D721Med (cell line): ENCODE results near the gene PPIL1.

ENCODE experiments used
- DNase-seq: peaks from one replicate; pipeline ENCODE4 v3.0.0; 2011; ENCODE audit warnings: low spot score; ENCODE audit not compliant: insufficient read length
- FAIRE-seq: peaks from 2 replicates; lab custom pipeline; 2011; peaks lifted over from hg19 to GRCh38; lab: Jason Lieb, UNC
- TF ChIP-seq, protein P1 (sequence below): IDR thresholded peaks from 2 replicates; pipeline ENCODE4 v1.5.1; 2012; ENCODE audit warnings: mild to moderate bottlenecking, control low read depth; ENCODE audit not compliant: insufficient read depth; ENCODE audit errors: missing control alignments

Gene PPIL1

DNA sequence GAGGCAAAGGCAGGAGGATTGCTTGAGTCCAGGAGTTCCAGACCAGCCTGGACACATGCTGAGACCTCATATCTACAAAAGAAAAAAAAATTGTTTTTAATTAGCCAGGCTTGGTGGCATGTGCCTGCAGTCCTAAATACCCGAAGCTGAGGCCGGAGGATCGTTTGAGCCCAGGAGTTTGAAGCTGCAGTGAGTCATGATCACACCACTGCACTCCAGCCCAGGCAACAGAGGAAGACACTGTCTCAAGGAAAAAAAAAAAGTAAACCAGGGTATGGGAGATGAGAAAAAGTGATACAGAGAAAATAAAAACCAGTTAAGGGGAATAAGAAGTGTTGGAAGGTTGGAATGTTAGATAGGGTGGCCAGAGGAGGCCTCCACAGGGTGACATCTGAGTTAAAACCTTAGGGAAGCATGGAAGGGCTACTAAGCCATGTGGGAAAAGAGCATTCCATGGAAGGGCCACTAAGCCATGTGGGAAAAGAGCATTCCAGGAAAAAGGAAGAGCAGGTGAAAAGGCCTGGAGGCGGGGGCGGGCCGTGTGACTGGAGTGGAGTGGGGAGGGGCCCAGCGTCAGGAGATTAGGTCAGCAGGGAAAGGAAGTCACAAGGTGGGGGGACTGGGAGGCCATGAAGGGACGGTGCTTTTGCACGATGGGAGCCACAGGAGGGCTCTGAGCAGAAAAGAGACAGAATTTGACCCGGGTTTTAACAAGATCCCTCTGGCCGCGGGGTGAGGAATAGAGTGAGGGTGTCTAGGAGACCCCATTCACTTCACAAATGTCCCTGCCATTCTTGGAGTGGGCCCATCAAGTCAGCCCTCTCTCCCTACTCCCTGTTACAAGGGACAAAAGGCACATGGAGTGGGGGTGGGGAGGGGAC, 53.7 kb downstream of the PPIL1 start:
- DNase-seq = no peak
- no peak for FAIRE-seq
- TF ChIP-seq, protein P1, sequence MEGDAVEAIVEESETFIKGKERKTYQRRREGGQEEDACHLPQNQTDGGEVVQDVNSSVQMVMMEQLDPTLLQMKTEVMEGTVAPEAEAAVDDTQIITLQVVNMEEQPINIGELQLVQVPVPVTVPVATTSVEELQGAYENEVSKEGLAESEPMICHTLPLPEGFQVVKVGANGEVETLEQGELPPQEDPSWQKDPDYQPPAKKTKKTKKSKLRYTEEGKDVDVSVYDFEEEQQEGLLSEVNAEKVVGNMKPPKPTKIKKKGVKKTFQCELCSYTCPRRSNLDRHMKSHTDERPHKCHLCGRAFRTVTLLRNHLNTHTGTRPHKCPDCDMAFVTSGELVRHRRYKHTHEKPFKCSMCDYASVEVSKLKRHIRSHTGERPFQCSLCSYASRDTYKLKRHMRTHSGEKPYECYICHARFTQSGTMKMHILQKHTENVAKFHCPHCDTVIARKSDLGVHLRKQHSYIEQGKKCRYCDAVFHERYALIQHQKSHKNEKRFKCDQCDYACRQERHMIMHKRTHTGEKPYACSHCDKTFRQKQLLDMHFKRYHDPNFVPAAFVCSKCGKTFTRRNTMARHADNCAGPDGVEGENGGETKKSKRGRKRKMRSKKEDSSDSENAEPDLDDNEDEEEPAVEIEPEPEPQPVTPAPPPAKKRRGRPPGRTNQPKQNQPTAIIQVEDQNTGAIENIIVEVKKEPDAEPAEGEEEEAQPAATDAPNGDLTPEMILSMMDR = no peak

DNA sequence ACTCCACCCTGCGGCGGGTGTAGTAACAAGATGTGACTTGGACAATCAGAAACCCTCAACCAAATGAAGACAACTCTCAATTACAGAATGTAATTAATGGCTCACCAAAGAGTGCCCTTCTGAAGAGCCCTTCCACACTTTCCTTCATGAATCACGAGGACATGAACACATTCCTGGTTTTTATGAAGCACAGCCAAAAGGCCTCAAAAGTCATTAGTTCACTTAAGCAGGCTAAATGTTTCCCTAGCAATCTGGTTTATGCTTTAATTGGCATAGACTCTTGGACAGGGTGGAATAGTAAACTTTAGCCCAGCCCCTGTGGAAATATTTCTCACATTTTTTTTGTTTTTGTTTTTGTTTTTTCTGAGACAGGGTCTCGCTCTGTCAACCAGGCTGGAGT, 55.8 kb downstream of the PPIL1 start:
- FAIRE-seq (no peak), DNase-seq (no peak)
- TF ChIP-seq, protein P1 = no peak

DNA sequence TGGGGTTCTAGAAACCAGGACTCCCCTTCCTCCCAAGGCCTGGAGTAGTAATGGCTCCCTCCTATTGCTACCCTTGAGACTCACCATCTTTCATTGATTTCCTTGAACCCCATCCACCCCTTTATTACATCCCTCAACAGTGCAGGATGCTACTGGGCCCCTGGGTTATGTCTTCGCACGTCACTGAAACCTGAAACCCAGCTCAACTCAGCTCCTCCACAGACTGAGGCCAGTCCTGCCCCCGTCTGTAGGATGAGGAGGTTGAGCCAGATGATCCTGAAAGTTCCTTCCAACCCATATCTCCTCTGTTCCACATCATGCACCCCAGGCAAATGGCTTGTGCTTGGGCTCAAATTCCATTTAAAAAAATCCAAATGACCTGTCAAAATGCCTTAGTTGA, 56.8 kb downstream of the PPIL1 start:
- DNase-seq (no peak), FAIRE-seq (no peak)
- TF ChIP-seq, protein P1 = no peak

DNA sequence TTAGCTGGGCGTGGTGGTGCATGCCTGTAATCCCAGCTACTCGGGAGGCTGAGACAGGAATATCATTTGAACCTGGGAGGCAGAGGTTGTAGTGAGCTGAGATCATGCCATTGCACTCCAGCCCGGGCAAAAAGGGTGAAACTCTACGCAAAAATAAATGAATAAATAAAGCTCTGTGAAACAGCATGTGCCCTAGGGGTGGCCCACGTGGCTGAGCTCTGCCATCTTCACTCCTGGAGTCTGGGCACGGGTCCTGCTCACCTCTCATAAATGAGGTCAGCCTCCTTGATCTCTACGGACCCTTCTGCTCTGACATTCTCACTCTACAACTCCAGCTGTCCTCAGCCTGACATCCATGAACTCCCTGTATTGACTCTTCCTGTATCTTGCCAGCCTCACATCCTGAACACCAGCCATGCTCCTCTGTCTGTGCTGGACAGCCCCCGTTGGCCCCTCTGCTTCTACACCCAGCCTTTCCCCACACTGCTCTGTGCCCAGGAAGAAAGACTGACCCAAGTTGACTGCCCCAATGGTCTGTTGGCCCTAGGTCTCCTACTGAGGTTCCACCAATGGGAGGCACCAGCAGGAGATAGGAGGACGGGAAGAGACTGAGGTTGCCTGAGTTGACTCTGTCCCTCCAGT, 57.3 kb downstream of the PPIL1 start:
- no peak for DNase-seq
- TF ChIP-seq, protein P1 = no peak
- no peak for FAIRE-seq

DNA sequence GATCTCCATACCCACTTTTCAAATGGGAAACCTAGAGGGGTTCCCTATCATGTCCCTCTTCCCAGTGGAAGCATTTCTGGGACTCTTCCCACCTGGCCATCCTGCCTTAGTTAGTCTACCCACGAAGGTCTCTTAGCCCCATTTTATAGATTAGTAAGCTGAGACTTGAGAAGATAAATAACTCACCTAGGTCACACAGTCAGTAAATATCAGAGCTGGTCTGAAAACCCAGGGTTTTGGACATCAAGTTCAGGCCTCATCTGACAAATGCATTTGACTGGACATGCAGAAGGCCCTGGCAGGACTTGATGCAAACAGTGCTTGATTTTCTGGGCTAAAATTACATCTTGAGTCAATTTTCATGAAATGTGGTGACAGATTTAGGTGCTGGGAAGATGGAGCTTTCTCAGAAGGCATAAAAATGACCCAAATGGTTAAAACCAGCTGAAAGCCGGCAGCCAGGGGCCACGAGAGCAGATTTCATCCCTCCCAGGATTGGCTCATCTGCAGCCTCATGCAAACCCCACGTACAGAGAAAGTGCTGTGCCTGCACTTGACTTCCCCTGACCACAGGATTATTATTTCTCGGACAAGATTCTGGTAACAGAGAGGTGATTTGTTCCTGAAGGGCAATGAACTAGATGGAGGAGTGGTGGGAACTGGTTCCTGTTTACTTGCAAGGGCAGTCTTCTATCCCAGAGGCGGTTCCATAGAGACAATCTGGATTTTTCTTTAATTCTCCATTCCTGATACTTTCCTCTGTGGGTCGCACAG, 58.5 kb downstream of the PPIL1 start:
- DNase-seq (no peak), FAIRE-seq (no peak)
- TF ChIP-seq, protein P1 = no peak

DNA sequence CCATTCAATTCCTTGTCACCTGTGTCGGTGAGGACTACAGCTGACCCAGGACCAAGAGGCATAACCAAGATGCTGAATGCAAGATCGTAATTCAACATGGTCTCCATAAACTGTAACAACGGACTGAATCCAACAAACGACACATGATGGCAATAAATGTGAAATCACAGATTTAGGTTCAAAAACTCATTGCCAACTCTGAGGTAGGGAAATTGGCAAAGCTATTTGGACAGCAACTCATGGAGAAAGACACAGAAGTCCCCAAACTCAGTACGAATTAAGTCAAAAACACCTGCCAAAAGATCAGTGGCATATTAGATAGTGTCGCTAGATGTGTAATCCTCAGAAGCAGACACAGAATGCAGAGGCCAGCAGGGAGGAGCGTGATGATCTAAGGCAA, 60.4 kb downstream of the PPIL1 start:
- DNase-seq = no peak
- no peak for FAIRE-seq
- TF ChIP-seq, protein P1 = no peak
